ENCODE results near the gene GIGYF2.
A peak's percentile ranks its signal among the peaks of the same experiment; 100 is the strongest.
"Not testable (repeated sequence)": the region's sequence is repeated elsewhere in the genome, so short reads cannot be mapped to it uniquely, and the experiment has no call there.

GIGYF2 gene, protein sequence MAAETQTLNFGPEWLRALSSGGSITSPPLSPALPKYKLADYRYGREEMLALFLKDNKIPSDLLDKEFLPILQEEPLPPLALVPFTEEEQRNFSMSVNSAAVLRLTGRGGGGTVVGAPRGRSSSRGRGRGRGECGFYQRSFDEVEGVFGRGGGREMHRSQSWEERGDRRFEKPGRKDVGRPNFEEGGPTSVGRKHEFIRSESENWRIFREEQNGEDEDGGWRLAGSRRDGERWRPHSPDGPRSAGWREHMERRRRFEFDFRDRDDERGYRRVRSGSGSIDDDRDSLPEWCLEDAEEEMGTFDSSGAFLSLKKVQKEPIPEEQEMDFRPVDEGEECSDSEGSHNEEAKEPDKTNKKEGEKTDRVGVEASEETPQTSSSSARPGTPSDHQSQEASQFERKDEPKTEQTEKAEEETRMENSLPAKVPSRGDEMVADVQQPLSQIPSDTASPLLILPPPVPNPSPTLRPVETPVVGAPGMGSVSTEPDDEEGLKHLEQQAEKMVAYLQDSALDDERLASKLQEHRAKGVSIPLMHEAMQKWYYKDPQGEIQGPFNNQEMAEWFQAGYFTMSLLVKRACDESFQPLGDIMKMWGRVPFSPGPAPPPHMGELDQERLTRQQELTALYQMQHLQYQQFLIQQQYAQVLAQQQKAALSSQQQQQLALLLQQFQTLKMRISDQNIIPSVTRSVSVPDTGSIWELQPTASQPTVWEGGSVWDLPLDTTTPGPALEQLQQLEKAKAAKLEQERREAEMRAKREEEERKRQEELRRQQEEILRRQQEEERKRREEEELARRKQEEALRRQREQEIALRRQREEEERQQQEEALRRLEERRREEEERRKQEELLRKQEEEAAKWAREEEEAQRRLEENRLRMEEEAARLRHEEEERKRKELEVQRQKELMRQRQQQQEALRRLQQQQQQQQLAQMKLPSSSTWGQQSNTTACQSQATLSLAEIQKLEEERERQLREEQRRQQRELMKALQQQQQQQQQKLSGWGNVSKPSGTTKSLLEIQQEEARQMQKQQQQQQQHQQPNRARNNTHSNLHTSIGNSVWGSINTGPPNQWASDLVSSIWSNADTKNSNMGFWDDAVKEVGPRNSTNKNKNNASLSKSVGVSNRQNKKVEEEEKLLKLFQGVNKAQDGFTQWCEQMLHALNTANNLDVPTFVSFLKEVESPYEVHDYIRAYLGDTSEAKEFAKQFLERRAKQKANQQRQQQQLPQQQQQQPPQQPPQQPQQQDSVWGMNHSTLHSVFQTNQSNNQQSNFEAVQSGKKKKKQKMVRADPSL (N-terminal part only)

DNA sequence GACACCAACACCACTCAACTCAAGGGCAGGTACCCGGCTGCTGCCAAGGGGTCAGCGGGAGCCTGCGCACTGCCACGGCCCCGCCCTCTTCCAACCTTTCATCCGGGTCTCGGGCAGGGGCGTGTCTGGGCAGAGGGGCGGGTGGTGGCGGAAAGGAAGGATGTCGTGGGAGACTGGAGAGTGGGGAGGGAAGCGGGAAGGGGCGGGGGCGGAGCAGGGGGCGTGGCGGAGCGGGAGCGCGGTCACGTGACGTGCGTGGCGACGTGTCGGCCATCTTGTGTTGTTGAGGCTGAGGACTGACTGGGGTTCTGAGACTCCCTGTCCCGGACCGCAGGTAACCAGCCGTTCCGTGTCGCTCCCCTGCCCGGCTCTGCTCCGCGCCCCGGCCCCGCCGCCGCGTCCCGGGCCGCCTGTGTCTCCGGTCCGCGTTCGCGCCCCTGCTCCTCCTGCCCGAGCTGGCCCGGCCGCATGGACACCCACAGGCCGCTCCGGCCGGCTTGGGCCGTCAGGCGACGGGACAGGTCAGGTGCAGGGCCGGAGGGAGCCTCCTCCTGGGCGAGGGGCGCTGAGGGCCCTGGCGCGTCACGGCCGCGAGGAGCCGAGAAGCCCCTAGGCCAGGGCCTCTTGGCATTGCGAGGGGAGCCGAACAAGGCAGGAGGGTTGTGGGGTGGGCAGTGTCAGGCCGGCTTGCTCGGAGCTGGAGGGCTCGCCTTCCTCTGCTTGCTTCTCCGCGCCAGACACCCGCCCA, at the start of gene GIGYF2:
GIGYF2 (plus strand) TSS at position 273 of the 748 bp plus-strand sequence. CDS start 37,867 bp downstream, outside the sequence.
- DNase-seq: peak; percentile 85 to 91

DNA sequence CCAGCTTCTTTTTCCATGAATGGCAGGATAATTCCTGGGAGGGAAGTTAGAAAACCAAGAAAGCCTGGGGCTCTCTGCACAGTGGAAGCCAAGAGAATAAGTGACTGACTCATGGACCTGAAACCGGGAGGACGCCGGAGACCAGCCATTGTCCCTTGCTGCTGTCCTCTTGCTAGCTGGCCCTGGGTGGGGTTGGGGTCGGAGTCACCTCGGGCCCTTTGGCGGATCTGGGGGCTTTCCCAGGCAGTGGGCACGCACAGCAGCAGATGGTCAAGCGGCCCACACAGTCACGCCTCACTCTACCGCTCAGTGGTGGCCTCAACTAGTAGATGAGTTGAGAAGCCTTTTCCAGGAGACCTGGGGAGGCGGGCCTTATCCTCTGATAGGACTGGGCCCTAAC, 48.1 kb upstream of the GIGYF2 start:
- no peak for DNase-seq

DNA sequence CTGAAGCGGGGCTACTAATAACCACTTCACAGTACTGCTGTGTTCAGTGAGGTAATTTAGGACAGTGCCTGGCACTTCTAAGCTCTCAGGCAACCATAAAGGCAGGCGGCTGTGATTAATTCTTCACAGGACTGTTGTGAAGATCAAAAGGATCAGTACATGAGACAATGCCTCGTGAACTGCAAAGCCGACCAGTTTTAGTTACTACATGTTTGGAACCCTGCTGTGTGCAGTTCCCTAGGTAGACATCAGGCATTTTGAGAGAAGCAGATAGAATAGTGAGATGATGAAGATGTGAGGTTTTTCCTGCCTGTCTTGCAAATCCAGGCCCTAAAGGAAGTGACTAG, 44.7 kb upstream of the GIGYF2 start:
- no peak for DNase-seq

DNA sequence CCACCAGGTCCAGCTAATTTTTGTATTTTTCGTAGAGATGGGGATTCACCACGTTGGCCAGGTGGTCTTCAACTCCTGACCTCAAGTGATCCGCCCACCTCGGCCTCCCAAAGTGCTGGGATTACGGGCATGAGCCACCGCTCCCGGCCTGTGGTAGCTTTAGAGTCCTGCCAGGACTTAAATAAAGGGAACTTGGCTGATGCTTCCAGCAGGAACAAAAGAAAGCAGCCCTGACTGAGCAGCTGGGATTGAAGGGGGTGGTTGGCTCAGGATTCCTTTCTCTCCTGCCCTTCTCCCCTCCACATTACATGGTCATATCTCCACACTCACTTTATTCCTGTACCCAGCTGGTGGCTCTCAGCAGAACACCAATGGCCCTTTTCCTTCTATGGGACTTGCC, 43.7 kb upstream of the GIGYF2 start:
- DNase-seq: no peak

DNA sequence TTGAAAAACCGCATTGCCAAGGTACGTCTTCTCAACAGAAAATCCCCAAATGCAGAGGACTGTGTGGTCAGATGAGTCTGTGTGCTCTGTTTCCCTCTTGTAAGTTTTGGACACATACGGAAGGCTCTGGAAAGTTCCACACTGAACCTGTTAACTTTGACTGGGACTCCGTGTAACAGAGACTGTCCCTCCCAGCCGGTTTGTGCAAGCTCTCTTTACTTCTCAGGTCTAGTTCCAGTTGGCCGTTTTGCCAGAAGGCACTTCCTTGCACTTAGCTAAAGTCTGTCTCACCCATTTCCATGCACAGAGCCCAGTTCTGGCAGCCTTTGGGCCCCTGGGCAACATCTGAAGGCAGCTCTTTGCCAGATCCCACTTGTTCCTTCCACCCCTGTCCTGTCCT, 41.7 kb upstream of the GIGYF2 start:
- DNase-seq: no peak

DNA sequence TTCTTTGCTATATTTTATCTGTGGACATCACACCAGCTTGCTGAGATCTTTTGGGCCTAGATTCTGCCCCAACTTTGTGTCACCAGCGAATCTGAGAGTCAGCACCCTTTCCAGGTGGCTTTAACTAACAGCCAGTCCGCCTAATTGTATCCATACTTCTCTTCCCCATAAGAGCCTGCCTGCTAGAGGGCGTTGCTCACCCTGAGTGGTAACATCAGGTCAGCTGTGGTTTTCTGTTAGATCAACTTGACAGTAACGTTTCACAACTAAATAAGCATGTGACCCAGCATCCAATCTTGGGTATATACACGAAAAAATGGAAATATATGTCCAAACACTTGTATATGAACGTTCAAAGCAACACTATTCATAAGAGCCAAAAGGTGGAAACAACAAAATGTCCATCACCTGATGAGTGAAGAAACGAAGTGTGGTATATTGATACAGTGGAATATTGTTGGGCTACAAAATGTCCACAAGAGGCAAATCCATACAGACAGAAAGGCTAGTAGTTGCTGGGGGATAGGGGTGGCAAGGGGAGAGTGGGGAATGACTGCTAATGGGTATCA, 38.8 kb upstream of the GIGYF2 start:
- peak in 1 of 2 experiments; percentile 15 for DNase-seq

DNA sequence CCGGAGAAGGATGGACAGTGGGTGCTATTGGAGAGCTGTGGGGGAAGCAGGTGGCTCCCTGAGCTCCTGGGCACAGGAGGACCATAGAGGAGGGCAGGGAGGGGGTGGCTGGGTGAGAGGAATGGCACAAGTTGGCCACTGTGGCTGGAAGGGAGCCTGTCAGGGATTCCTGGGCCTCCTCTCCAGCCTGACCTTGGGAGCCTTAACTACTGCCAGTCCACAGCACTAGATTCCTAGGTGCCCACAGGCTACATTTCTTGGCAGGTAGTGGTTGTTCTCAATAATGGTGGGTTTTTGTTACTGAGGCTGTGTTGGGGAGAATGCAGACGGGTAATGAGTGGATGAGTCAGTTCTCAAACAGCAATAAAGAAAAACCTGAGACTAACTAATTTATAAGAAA, 37.8 kb upstream of the GIGYF2 start:
- no peak for DNase-seq

DNA sequence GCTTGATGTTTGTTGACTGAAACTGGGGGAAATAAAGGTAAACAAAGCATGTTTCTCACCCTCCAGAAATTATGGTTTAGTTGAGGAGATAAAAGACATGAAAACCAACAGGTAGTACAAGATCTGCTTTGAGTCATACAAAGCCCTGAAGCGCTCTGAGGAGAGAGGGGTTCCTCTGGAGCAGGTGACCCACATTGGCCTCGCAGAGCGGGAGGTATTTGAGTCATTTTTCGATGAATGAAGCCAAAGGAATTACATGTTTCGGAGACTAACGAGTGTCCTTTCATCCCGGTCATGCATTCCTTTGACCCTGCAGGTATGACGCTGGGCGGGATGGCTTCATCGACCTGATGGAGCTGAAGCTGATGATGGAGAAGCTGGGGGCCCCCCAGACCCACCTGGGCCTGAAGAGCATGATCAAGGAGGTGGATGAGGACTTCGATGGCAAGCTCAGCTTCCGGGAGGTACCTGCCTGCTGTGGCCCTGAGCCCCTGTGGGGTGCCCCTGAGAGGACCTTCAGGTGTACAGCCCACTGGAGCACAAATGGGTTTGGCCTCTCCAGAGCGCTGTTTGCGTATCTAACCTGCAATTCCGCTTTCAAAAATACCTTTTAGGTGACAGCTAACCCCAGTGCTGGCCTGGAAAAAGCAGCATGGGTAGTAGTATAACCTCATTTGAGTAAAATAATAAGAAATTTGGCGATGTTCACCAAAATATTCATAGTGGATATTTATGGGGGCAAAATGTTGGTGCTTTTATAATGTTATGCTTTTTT, 34.5 kb upstream of the GIGYF2 start:
- no peak for DNase-seq

DNA sequence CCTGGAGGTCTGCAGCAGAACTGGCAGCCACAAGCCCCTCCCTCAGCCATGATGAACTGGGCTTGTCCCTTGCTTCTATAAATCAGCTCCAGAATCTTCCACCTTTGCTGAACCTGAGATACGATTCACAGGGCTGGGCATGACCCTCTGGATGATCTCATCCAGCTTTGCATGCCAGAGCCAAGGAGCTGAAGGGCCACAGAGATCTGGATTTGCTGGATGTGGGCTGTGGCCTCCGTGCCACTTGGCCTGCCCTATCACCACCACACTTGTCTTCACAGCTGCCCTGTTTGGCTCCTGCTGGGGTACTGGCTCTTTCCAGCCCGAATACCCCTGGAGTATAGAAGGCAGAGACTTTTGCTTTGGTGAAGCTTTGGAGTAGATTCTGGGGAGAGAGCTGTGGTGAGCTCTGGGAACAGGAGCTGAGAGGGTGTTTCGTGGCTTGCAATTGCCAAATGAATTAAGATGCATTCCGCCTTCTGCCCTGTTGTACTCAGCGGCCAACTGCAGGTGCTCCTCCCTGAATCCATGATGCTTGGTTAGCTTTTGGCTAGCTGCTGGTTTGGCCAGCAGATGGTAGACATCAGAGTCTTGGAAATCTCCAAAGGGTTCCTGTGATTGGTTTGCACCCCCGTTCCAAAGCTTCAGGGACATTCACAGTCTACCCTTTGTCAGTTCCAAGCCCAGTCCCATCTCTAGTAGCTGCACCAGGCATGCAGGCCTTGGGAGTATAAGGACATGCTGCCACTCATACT, 30.9 kb upstream of the GIGYF2 start:
- DNase-seq: no peak

DNA sequence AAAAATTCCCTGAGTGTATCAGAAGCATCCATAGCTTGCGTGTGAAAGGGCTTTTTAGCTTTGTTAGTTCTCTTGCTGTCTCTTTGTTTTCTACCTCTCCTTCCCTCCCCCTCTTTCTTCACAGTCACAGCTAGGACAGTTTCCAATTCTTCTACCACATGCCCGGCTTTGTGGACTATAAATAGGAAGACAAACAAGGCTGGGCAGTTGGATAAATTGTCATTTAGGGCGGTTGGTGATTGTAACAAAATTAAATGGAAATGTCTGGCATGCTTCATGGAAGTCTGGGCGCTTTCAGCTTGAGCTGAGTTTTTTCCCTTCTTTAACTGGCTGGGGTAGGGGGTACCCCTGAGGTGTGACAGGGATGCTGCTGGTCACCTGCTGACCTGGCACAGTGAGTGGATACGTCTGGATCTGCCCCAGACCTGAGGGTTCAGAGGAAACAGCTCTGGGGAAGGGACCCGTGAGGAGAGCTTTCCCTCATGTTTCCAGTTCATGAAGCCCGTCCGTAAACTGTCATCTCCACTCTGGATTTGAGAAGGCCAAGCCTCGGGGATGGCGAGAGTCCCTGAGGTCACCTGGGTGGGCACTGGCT, 29.0 kb upstream of the GIGYF2 start:
- DNase-seq: no peak

DNA sequence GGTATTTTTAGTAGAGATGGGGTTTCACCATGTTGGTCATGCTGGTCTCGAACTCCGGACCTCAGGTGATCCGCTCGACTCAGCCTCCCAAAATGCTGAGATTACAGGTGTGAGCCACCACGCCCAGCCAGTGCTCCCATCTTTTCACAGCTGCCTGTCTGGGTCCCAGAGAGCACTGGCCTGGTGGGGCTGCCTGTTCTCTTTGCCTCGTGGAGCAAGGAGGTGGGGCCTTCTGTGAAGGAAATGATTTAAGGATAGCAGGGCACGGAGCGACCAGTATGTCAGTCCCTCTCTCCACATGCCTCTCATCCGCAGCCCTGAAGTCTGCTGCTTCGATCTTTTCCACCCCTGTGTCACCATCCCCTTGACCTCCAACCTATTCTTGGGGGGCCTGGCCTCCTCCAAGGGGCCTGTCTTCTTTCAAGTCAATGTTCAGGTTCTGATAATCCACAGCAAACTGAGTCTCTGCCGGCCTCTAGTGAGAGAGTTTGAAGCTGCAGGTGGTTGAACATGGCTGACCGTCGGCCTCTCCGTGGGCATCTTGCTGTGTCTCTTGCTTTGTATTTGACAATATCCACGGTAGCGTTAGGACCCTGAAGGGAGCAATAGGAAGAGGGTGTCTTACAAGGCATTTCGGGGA, 28.2 kb upstream of the GIGYF2 start:
- DNase-seq: no peak

DNA sequence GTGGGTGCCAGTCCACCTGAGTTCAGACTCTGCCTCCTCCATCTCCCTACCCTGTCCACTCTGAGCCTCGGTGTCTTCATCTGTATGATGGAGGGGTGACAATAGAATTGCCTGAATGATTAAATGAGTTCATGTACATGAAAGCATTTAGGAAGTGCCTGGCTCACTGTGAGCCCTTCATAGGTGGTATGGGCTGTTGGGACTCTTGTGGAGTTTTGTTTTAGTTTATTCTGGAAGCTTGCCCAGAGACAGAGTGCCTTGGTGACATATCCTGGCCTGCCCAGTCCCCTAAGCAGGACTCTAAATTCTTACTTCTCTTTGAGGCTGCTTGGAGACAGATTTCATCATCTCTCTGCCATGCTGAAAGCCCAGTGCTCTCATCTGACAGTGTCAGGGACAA, 24.5 kb upstream of the GIGYF2 start:
- no peak for DNase-seq

DNA sequence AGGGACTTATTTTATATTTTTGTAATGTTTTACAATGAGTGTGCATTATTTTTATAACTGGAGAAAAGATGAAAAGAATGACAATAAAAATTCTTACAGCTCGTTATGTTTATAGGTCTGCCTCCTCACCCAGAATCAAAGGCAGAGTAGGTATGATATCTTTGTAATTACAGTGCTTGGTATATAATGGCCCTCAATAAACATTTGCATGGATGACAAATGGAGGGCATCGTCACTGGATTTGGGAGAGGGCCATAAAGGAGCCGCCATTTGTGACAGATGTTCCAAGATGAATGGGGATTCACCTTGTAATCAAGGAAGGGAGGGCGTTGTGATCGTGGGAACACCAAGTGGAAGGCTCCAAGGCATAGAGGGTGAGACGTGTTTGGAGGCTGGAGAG, 22.6 kb upstream of the GIGYF2 start:
- DNase-seq: peak in 1 of 2 experiments; percentile 3

DNA sequence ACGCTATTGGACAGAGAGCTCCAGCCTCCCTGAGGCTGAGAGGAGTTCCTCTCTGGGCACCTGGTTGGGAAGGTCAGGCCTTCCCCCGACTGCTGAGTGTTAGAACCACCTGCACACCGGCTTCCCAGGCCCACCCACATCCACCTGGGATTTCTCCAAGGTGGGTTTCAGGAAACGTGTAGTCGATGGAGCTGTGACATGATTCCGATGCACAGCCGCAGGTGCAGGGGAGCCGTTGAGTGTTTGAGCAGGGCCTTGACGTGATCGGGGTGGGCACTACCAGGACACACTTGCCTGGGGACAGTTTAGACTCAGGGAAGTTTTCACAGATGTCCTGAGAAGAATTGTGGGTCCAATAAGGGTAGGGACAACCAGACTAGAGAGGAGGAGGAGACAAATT, 21.8 kb upstream of the GIGYF2 start:
- no peak for DNase-seq

DNA sequence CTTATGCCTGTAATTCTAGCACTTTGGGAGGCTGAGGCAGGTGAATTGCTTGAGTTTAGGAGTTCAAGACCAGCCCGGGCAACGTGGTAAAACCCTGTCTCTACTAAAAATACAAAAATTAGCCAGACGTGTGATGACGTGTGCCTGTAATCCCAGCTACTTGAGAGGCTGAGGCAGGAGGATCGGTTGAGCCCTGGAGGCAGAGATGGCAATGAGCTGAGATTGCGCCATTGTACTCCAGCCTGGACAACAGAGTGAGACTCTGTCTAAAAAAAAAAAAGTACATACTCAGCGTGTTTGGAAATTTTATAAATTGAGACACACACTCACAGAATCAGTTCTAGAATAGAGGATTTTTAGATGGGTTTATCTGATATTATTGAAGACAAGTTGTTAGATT, 17.1 kb upstream of the GIGYF2 start:
- DNase-seq: no peak

DNA sequence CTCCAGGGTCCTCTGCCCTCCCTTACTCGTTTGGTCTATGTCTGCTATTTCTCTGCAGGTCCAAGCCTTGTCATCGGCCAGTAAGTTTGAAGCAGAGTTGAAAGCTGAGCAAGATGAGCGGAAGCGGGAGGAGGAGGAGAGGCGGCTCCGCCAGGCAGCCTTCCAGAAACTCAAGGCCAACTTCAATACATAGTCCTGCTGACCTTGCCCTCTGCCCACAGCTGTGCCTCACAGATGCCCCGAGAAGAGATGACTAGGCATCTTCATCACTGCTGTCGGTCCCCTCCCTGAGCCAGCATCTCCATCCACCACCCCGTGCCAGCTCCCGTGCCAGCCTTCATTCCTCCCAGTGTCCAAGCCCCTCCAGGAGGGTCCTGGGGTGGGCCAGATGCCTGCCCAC, 15.6 kb upstream of the GIGYF2 start:
- no peak for DNase-seq

DNA sequence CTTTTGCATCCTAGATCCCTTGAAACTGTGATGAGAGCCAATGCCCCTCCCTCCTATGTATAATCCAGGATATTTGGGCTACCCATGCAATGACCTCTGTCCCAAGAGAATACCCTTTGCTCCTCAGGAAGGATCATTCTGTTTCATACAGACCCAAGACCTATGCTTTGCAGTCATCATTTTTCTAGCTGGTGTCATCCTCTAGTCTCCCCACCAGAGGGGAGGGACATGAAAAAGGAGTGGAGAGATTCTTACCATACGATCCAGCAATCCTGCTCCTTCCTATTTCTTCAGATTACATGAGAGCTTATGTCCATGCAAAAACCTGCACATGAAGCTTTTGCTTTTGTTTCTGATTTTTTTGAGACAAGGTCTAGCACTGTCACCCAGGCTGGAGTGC, 13.8 kb upstream of the GIGYF2 start:
- peak in 1 of 2 experiments; percentile 2 for DNase-seq

DNA sequence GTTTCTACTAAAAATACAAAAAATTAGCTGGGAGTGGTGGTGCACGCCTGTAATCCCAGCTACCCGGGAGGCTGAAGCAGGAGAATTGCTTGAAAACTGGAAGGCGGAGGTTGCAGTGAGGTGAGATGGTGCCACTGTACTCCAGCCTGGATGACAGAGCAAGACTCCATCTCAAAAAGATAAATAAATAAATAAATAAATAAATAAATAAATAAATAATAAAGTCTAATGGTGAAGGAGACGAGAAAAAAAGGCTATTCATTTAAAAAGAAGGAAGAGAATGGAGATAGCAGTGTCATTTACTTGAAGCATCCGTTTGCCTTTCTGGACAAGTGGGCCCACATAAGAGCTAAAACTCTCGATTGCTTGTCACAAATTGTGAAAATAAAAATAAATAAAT, 11.7 kb upstream of the GIGYF2 start:
- not testable (repeated sequence) for DNase-seq

DNA sequence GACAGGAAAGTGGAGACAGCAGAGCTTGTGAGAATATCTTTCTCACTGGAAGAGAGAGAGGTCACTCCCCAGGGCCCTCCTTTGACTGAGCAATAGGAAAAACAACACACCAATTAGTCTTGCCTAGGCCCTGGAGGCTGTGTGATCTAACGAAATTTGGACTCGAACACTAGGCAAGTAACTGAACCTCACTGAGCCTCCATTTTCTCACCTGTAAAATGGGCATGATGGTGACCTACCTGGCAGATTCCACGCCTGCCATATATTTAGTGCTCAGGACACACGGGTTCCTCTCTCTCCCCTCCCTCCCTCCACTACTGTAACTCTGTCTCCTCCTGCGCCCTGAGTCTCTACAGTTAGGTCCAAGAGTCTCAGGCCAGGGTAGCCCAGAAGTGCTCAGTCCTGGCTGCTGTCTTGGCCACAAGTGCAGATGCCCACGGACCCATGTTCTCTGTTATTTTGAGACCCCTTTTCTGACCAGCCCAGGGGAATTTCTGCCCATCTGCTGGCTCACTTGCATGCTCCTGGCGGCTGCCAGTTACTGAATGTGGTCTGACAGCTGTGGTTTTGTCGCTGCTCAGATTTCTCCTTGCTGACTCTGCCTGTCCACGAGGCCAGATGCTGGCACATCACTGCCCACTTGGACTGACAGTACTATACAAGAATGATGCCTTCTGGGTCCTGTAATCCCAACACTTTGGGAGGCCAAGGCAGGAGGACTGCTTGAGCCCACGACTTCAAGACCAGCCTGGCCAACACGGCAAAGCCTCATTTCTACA, 9.6 kb upstream of the GIGYF2 start:
- peak; percentile 19 to 56 for DNase-seq
